H1 (cell line): ENCODE data around the gene FGF18.

Experiments used
- CTCF ChIP-seq, 3 experiments: IDR thresholded peaks; 1 replicate in 2 of 3; 2 replicates in 1 of 3; pipeline versions ENCODE4 v1.5.1 to v1.6.1; 2011; ENCODE audit warnings: low read length in 3 of 3, mild to moderate bottlenecking in 3 of 3, inconsistent platforms in 2 of 3, low read depth in 1 of 3, moderate library complexity in 1 of 3; ENCODE audit not compliant: insufficient read depth in 1 of 3; ENCODE audit errors: control extremely low read depth in 1 of 3
- EP300 ChIP-seq, 2 experiments: IDR thresholded peaks; 1 replicate in 1 of 2; 2 replicates in 1 of 2; pipeline ENCODE4 v1.6.1; 2011 to 2012; ENCODE audit warnings: low read depth in 2 of 2, low read length in 2 of 2, mild to moderate bottlenecking in 2 of 2, borderline replicate concordance in 1 of 2, inconsistent platforms in 1 of 2, moderate library complexity in 1 of 2
- EZH2 ChIP-seq: fragments of 200-600 bp; sonication (generic); IDR thresholded peaks from 2 replicates; pipeline ENCODE4 v1.7.1; 2012; ENCODE audit warnings: low read depth, mild to moderate bottlenecking, moderate library complexity, low read length, inconsistent platforms; ENCODE audit not compliant: severe bottlenecking
- FOSL1 ChIP-seq: IDR thresholded peaks from 2 replicates; pipeline ENCODE4 v1.6.1; 2011; ENCODE audit warnings: mild to moderate bottlenecking, low read depth, low read length, moderate library complexity; ENCODE audit not compliant: insufficient read depth
- GTF2F1 ChIP-seq: IDR thresholded peaks from 2 replicates; pipeline ENCODE4 v1.6.1; 2012; ENCODE audit warnings: low read depth, low read length, improper control_type of control experiment, borderline replicate concordance
- MAX ChIP-seq: IDR thresholded peaks from 2 replicates; pipeline ENCODE4 v1.6.1; 2012; ENCODE audit warnings: inconsistent platforms
- POLR2A ChIP-seq, 2 experiments: IDR thresholded peaks; 1 replicate in 1 of 2; 2 replicates in 1 of 2; pipeline ENCODE4 v1.6.1; 2011; ENCODE audit warnings: low read depth in 2 of 2, low read length in 2 of 2, mild to moderate bottlenecking in 2 of 2; ENCODE audit errors: control extremely low read depth in 1 of 2
- POLR2AphosphoS5 ChIP-seq: IDR thresholded peaks from 2 replicates; pipeline ENCODE4 v1.6.1; 2011; ENCODE audit warnings: low read depth, low read length
- RAD21 ChIP-seq, 2 experiments: IDR thresholded peaks in 1 of 2; conservative IDR thresholded peaks in 1 of 2; 2 replicates each; pipeline ENCODE4 v1.6.1; 2011; ENCODE audit warnings: low read depth in 2 of 2, low read length in 2 of 2, improper control_type of control experiment in 1 of 2, inconsistent platforms in 1 of 2, mild to moderate bottlenecking in 1 of 2, moderate library complexity in 1 of 2
- RNF2 ChIP-seq: fragments of 200-900, 300-1000 bp; sonication (generic); IDR thresholded peaks from 2 replicates; pipeline ENCODE4 v1.7.1; 2016; ENCODE audit warnings: borderline replicate concordance, low read depth, mild to moderate bottlenecking, antibody characterized with exemption, low read length; ENCODE audit not compliant: poor library complexity, severe bottlenecking; ENCODE audit errors: missing control alignments
- SIX5 ChIP-seq: IDR thresholded peaks from 2 replicates; pipeline ENCODE4 v1.6.1; 2011; ENCODE audit warnings: mild to moderate bottlenecking, low read depth, low read length
- SUZ12 ChIP-seq: fragments of 200-600 bp; sonication (generic); IDR thresholded peaks from 2 replicates; pipeline ENCODE4 v1.6.1; 2012; ENCODE audit warnings: mild to moderate bottlenecking, inconsistent platforms, low read length, moderate library complexity, mixed read lengths
- TEAD4 ChIP-seq: IDR thresholded peaks from 2 replicates; pipeline ENCODE4 v1.6.1; 2012; ENCODE audit warnings: low read depth, low read length, inconsistent platforms, mixed read lengths
- YY1 ChIP-seq: IDR thresholded peaks from 2 replicates; pipeline ENCODE4 v1.6.1; 2011; ENCODE audit warnings: low read depth, mild to moderate bottlenecking, low read length

GRCh38 chr5:171499611-171500010 lies 80.2 kb downstream of the FGF18 start:
- no peak for TF ChIP-seq CTCF (IDR thresholded peaks at IDR 0.05; ENCODE audit: control extremely low read depth in 1 of 3, insufficient read depth in 1 of 3, low read depth in 1 of 3, low read length in 3 of 3)
- TF ChIP-seq MAX: no peak
- TF ChIP-seq POLR2AphosphoS5: no peak
- no peak for TF ChIP-seq YY1
- TF ChIP-seq EZH2: no peak
- TF ChIP-seq GTF2F1: no peak
- no peak for TF ChIP-seq POLR2A (IDR thresholded peaks at IDR 0.05; ENCODE audit: control extremely low read depth in 1 of 2, low read depth in 2 of 2, low read length in 2 of 2)
- TF ChIP-seq SUZ12: no peak
- no peak for TF ChIP-seq RNF2
- no peak for TF ChIP-seq SIX5
- TF ChIP-seq FOSL1: no peak
- TF ChIP-seq TEAD4: no peak
- no peak for TF ChIP-seq EP300 (IDR thresholded peaks at IDR 0.05; ENCODE audit: borderline replicate concordance in 1 of 2, low read depth in 2 of 2, low read length in 2 of 2)
- TF ChIP-seq RAD21 (IDR thresholded peaks at IDR 0.05 in 1 of 2, conservative IDR thresholded peaks at IDR 0.05 in 1 of 2; ENCODE audit: low read depth in 2 of 2, low read length in 2 of 2): no peak
